Peyer's patch (tissue), 4 donors: Measurements from ENCODE around the gene DMD. TPM values are rescaled to one million over a fixed set of nuclear protein-coding genes. Genes with fewer than 3 reads are reported as not detected.
A peak's percentile ranks its signal among the peaks of the same experiment; 100 is the strongest.

ENCODE experiments used
- DNase-seq, 3 donors: peaks; one replicate each; pipeline ENCODE4 v3.0.0-alpha.2; 2017 to 2019
- H3K27ac ChIP-seq, 4 donors: fragments of 200-600 bp; sonication (generic); one replicate each; pipeline ENCODE4 v1.5.1; 2016 to 2019
- H3K27me3 ChIP-seq, 2 donors: fragments of 200-600 bp; sonication (generic); one replicate each; pipeline ENCODE4 v1.5.1; 2019
- H3K36me3 ChIP-seq, 3 donors: fragments of 200-600 bp; sonication (generic); one replicate each; pipeline ENCODE4 v1.5.1; 2016 to 2019
- H3K4me1 ChIP-seq, 4 donors: fragments of 200-600 bp; sonication (generic); one replicate each; pipeline ENCODE4 v1.5.1; 2016 to 2019
- H3K4me3 ChIP-seq, 4 donors: fragments of 200-600 bp; sonication (generic); 1 replicate in 3 of 4; 2 replicates in 1 of 4; pipeline ENCODE4 v1.5.1; 2016 to 2019; ENCODE audit warnings: mild to moderate bottlenecking in 1 of 4
- H3K9me3 ChIP-seq, 4 donors: fragments of 200-600 bp; sonication (generic); one replicate each; pipeline ENCODE4 v1.5.1; 2016 to 2019; ENCODE audit warnings: mild to moderate bottlenecking in 1 of 4
- CTCF ChIP-seq, 6 experiments: fragments of 450-650 bp in 4 of 6; fragments of 200-600 bp in 2 of 6; sonication (generic) in 1 of 6; IDR thresholded peaks; one replicate each; pipeline ENCODE4 v1.5.1; 2017 to 2019; ENCODE audit warnings: antibody characterized with exemption in 6 of 6, mild to moderate bottlenecking in 3 of 6, moderate library complexity in 1 of 6
- POLR2A ChIP-seq, 2 donors: fragments of 450-650 bp; IDR thresholded peaks; one replicate each; pipeline ENCODE4 v1.5.1; 2017; ENCODE audit warnings: antibody characterized with exemption in 2 of 2, mild to moderate bottlenecking in 2 of 2, moderate library complexity in 2 of 2
- total RNA-seq, 4 donors: library from RNA; depleted of rRNA; stranded (reverse); fragments of >200 nt; gene quantifications; one replicate each; pipeline ENCODE4 v1.1.0, GENCODE V29; 2016

The DMD gene
- total RNA-seq, 4 donors from 2014 or later: 15.8 to 109 (median 19.1) TPM

- no peak for TF ChIP-seq CTCF (IDR thresholded peaks at IDR 0.05)
- TF ChIP-seq POLR2A (IDR thresholded peaks at IDR 0.05): no peak
- no peaks in the 10 kb centered on the region for H3K36me3 ChIP-seq
- no peak for DNase-seq
These were observed 1960.0 kb downstream of the DMD start for GRCh38 chrX:31251336-31251735.

GRCh38 chrX:31245714-31246113 lies 1965.6 kb downstream of the DMD start:
- no peak overlapping the region for H3K4me3 ChIP-seq
- no peaks in the 10 kb centered on the region for H3K27me3 ChIP-seq
- no peaks in the 10 kb centered on the region for H3K4me1 ChIP-seq
- no peaks in the 10 kb centered on the region for H3K9me3 ChIP-seq
- DNase-seq: no peak
- no peaks in the 10 kb centered on the region for H3K36me3 ChIP-seq
- no peak overlapping the region for H3K27ac ChIP-seq
- TF ChIP-seq POLR2A (IDR thresholded peaks at IDR 0.05) (no peak), CTCF (IDR thresholded peaks at IDR 0.05) (no peak)

More at GRCh38 chrX:31251336-31251735, 1960.0 kb downstream of the DMD start:
- Histone ChIP-seq H3K27ac (no peak overlapping the region), H3K4me1 (no peaks in the 10 kb centered on the region), H3K9me3 (no peaks in the 10 kb centered on the region), H3K4me3 (no peak overlapping the region), H3K27me3 (no peaks in the 10 kb centered on the region)

- H3K27me3 ChIP-seq: no peaks in the 10 kb centered on the region
- no peaks in the 10 kb centered on the region for H3K36me3 ChIP-seq
- no peaks in the 10 kb centered on the region for H3K4me1 ChIP-seq
- no peak for DNase-seq
- no peak overlapping the region for H3K4me3 ChIP-seq
- TF ChIP-seq POLR2A (IDR thresholded peaks at IDR 0.05): no peak
- TF ChIP-seq CTCF (IDR thresholded peaks at IDR 0.05): no peak
- H3K9me3 ChIP-seq: no peaks in the 10 kb centered on the region
- no peak overlapping the region for H3K27ac ChIP-seq
These were observed 1967.5 kb downstream of the DMD start for GRCh38 chrX:31243804-31244203.

GRCh38 chrX:31240982-31241381 lies 1970.4 kb downstream of the DMD start:
- Histone ChIP-seq H3K4me3 (no peak overlapping the region), H3K36me3 (no peaks in the 10 kb centered on the region), H3K4me1 (no peaks in the 10 kb centered on the region), H3K9me3 (no peaks in the 10 kb centered on the region), H3K27me3 (no peaks in the 10 kb centered on the region), H3K27ac (no peak overlapping the region)
- TF ChIP-seq CTCF (IDR thresholded peaks at IDR 0.05): no peak
- TF ChIP-seq POLR2A (IDR thresholded peaks at IDR 0.05): no peak
- DNase-seq: no peak

GRCh38 chrX:31237189-31237588 lies 1974.2 kb downstream of the DMD start:
- no peaks in the 10 kb centered on the region for H3K36me3 ChIP-seq
- no peak overlapping the region for H3K27ac ChIP-seq
- H3K4me1 ChIP-seq: no peaks in the 10 kb centered on the region
- TF ChIP-seq CTCF (IDR thresholded peaks at IDR 0.05): no peak
- TF ChIP-seq POLR2A (IDR thresholded peaks at IDR 0.05): no peak
- H3K4me3 ChIP-seq: no peak overlapping the region
- no peak for DNase-seq
- no peaks in the 10 kb centered on the region for H3K27me3 ChIP-seq
- no peaks in the 10 kb centered on the region for H3K9me3 ChIP-seq

GRCh38 chrX:31236231-31236630 lies 1975.1 kb downstream of the DMD start:
- no peaks in the 10 kb centered on the region for H3K9me3 ChIP-seq
- no peaks in the 10 kb centered on the region for H3K4me1 ChIP-seq
- H3K36me3 ChIP-seq: no peaks in the 10 kb centered on the region

More at GRCh38 chrX:31236231-31236630, 1975.1 kb downstream of the DMD start:
- no peaks in the 10 kb centered on the region for H3K27me3 ChIP-seq
- DNase-seq: peak in 1 of 3 donors; percentile 25
- no peak overlapping the region for H3K4me3 ChIP-seq
- H3K27ac ChIP-seq: no peak overlapping the region
- TF ChIP-seq CTCF (IDR thresholded peaks at IDR 0.05) (no peak), POLR2A (IDR thresholded peaks at IDR 0.05) (no peak)
